MM.1S (cell line): ENCODE results near the gene ARHGAP1.

Source experiments
- DNase-seq: peaks from one replicate; pipeline ENCODE4 v3.0.0-alpha.2; 2015
- H2AFZ ChIP-seq: fragments of 300-600 bp; sonication (generic); 2 replicates; pipeline ENCODE4 v1.6.0; 2016; ENCODE audit warnings: antibody characterized with exemption, low read length
- H3F3A ChIP-seq: fragments of 300-600 bp; sonication (generic); 2 replicates; pipeline ENCODE4 v1.6.1; 2016; ENCODE audit warnings: mild to moderate bottlenecking, antibody characterized with exemption, low read length, moderate library complexity, mixed read lengths; ENCODE audit not compliant: insufficient read depth
- H3K27ac ChIP-seq: fragments of 300-600 bp; sonication (generic); 2 replicates; pipeline ENCODE4 v1.5.1; 2016; ENCODE audit warnings: mild to moderate bottlenecking, low read length
- H3K27me3 ChIP-seq: fragments of 300-600 bp; sonication (generic); replicated peaks from 2 replicates; pipeline ENCODE4 v1.6.0; 2016; ENCODE audit warnings: low read length; ENCODE audit not compliant: insufficient read depth
- H3K36me3 ChIP-seq: fragments of 300-600 bp; sonication (generic); replicated peaks from 2 replicates; pipeline ENCODE4 v1.6.1; 2016; ENCODE audit warnings: mild to moderate bottlenecking, low read length, mixed read lengths; ENCODE audit not compliant: insufficient read depth
- H3K4me1 ChIP-seq: fragments of 300-600 bp; sonication (generic); 2 replicates; pipeline ENCODE4 v1.6.1; 2016; ENCODE audit warnings: low read length, mixed read lengths
- H3K4me2 ChIP-seq: fragments of 300-600 bp; sonication (generic); 2 replicates; pipeline ENCODE4 v1.6.0; 2016; ENCODE audit warnings: low read depth, low read length
- H3K4me3 ChIP-seq: fragments of 300-600 bp; sonication (generic); 2 replicates; pipeline ENCODE4 v1.5.1; 2016; ENCODE audit warnings: low read length, mixed read lengths
- H3K79me2 ChIP-seq: fragments of 300-600 bp; sonication (generic); 2 replicates; pipeline ENCODE4 v1.6.1; 2016; ENCODE audit warnings: mixed run types, low read length, mixed read lengths
- H3K9ac ChIP-seq: fragments of 300-600 bp; sonication (generic); 2 replicates; pipeline ENCODE4 v1.6.1; 2016; ENCODE audit warnings: low read length, mixed read lengths
- H3K9me2 ChIP-seq: fragments of 300-600 bp; sonication (generic); replicated peaks from 2 replicates; pipeline ENCODE4 v1.6.1; 2016; ENCODE audit warnings: mild to moderate bottlenecking, low read length, mixed read lengths; ENCODE audit not compliant: insufficient read depth
- H3K9me3 ChIP-seq: fragments of 300-600 bp; sonication (generic); replicated peaks from 2 replicates; pipeline ENCODE4 v1.6.1; 2016; ENCODE audit warnings: mild to moderate bottlenecking, low read length, mixed read lengths; ENCODE audit not compliant: insufficient read depth
- H4K20me1 ChIP-seq: fragments of 300-600 bp; sonication (generic); 2 replicates; pipeline ENCODE4 v1.6.1; 2016; ENCODE audit warnings: mild to moderate bottlenecking, low read length, moderate library complexity, mixed read lengths; ENCODE audit not compliant: insufficient read depth
- EZH2 ChIP-seq: fragments of 300-600 bp; sonication (generic); optimal IDR thresholded peaks from 2 replicates; pipeline ENCODE3; 2017; ENCODE audit warnings: low read depth, mild to moderate bottlenecking, antibody characterized with exemption, low read length, mixed read lengths
- EZH2phosphoT487 ChIP-seq: fragments of 300-600 bp; sonication (generic); IDR thresholded peaks from 2 replicates; pipeline ENCODE4 v1.6.1; 2018; ENCODE audit warnings: antibody characterized with exemption, low read length
- TF ChIP-seq, protein P1 (sequence below): fragments of 300-600 bp; sonication (generic); IDR thresholded peaks from 2 replicates; pipeline ENCODE4 v1.5.1; 2016; ENCODE audit warnings: antibody characterized with exemption, low read length, mixed read lengths

ARHGAP1 gene

DNA sequence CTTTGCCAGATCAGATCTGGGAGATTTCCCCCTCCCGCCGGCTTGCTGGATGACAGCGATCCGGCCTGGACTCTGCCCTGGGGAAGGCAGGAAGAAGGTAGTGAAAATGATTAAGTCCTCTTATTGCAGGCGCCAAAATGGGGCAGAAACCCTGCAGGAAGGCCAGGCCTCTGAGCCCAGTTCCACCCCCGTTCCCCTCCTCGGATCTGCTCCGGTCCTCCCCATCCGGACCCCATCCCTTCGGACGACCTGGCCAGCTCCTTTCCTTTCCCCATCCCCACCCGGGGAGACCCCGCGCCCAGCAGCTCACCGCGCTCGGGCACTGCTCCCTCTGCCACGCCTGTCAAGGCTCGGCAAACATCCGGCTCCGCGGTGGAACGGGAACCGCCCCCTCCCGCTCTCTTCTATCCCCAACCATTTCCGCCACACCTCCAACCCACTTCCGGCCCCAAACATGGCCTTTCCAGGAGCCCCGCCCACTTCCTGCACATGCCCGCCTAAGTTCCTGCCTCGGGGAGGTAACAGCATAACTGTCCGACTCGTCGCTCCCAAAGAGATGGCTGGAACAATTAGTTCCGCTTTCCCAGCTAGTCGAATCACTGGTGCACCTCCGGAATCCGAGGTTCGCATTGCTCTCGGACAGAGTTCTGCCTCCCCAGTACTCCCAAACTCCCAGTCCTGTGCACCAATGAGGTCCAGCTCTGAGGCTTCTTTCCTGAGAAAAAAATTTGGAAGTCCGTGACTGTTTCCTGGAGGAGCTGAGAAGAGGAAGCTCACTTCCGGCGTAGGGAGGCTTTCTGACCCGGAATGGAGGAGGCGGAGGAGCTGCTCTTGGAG, at the start of gene ARHGAP1, which contains the start of gene ZNF408:
ARHGAP1 (minus strand) TSS at position 379 of the 837 bp plus-strand sequence. CDS start 4,512 bp downstream, outside the sequence.
ZNF408 (plus strand) TSS at position 791 of the 837 bp plus-strand sequence; CDS start at position 808, 17 bp downstream.
- Histone ChIP-seq H3K4me2 (peak within 1 kb of the TSS; percentile 97), H3K4me3 (peak within 1 kb of the TSS; percentile 91), H3K9ac (peak within 1 kb of the TSS; percentile 94), H3K27me3 (no peaks in the 10 kb centered on the region), H3F3A (peaks cover 3% of the 10 kb centered on the region; the same call in 1 of the 2 replicates), H3K79me2 (peaks cover 70% of the 10 kb centered on the region), H2AFZ (peak within 1 kb of the TSS; percentile 93), H3K36me3 (no peaks in the 10 kb centered on the region; the same call in none of the 2 replicates), H3K9me3 (no peaks in the 10 kb centered on the region), H4K20me1 (no peaks in the 10 kb centered on the region), H3K4me1 (peaks cover 3% of the 10 kb centered on the region; the same call in 1 of the 2 replicates), H3K9me2 (no peaks in the 10 kb centered on the region), H3K27ac (peak within 1 kb of the TSS; percentile 72; the same call in 1 of the 2 replicates)
- TF ChIP-seq, protein P1, sequence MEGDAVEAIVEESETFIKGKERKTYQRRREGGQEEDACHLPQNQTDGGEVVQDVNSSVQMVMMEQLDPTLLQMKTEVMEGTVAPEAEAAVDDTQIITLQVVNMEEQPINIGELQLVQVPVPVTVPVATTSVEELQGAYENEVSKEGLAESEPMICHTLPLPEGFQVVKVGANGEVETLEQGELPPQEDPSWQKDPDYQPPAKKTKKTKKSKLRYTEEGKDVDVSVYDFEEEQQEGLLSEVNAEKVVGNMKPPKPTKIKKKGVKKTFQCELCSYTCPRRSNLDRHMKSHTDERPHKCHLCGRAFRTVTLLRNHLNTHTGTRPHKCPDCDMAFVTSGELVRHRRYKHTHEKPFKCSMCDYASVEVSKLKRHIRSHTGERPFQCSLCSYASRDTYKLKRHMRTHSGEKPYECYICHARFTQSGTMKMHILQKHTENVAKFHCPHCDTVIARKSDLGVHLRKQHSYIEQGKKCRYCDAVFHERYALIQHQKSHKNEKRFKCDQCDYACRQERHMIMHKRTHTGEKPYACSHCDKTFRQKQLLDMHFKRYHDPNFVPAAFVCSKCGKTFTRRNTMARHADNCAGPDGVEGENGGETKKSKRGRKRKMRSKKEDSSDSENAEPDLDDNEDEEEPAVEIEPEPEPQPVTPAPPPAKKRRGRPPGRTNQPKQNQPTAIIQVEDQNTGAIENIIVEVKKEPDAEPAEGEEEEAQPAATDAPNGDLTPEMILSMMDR, result no peak
- DNase-seq, result peak; percentile 99

DNA sequence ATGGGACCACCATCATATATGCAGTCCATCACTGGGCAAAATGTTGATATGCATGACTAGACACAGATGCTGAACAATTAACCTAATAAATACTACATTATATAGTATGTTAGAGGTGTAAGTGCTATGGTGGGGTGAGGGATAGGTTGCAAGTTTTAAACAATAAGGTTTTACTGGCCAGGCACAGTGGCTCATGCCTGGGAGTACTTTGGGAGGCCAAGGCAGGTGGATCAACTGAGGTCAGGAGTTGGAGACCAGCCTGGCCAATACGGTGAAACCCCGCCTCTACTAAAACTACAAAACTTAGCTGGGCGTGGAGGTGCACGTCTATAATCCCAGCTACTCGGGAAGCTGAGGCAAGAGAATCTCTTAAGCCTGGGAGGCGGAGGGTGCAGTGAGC, 46.7 kb upstream of the ARHGAP1 start:
- Histone ChIP-seq H3K4me2 (no peak overlapping the region), H2AFZ (no peak overlapping the region), H3K9ac (no peak overlapping the region), H3K4me3 (no peak overlapping the region), H3K36me3 (peaks cover 16% of the 10 kb centered on the region), H3K4me1 (no peaks in the 10 kb centered on the region), H4K20me1 (no peaks in the 10 kb centered on the region), H3F3A (no peaks in the 10 kb centered on the region), H3K9me3 (no peaks in the 10 kb centered on the region), H3K27me3 (no peaks in the 10 kb centered on the region), H3K27ac (no peak overlapping the region), H3K79me2 (no peaks in the 10 kb centered on the region), H3K9me2 (no peaks in the 10 kb centered on the region)
- TF ChIP-seq EZH2phosphoT487, result no peak
- TF ChIP-seq, protein P1, result no peak
- TF ChIP-seq EZH2, result no peak
- no peak for DNase-seq

DNA sequence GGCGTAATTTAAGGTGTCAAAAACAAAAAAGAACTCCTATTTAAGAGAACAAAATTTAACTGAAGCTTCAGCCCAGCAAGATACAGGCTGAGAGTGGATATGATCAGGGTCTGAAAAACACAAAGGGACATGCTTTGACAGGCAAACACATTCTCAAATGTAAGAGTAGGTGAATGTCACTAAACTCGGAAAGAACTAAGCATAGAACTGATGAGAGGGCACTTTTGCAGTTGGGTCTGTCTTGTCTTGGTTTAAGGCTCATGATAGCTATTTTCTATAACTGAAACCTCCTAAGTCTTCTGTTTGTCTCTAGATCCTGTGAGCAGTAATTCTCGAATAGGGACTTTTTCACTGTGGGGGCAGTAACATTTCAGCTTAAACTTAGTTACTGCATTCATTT, 45.6 kb upstream of the ARHGAP1 start:
- Histone ChIP-seq H4K20me1 (no peaks in the 10 kb centered on the region), H3K79me2 (no peaks in the 10 kb centered on the region), H2AFZ (no peak overlapping the region), H3K9me2 (no peaks in the 10 kb centered on the region), H3K9me3 (no peaks in the 10 kb centered on the region), H3K9ac (no peak overlapping the region), H3K27me3 (no peaks in the 10 kb centered on the region), H3K4me1 (no peaks in the 10 kb centered on the region), H3K36me3 (peaks cover 9% of the 10 kb centered on the region; the same call in 1 of the 2 replicates), H3K4me3 (no peak overlapping the region), H3K27ac (no peak overlapping the region), H3K4me2 (no peak overlapping the region), H3F3A (no peaks in the 10 kb centered on the region)
- no peak for TF ChIP-seq EZH2phosphoT487
- TF ChIP-seq, protein P1, result no peak
- no peak for TF ChIP-seq EZH2
- DNase-seq, result no peak
